ENCODE data around the gene ING5. TPM values are rescaled to one million over a fixed set of nuclear protein-coding genes. Genes with fewer than 3 reads are reported as not detected.
A peak's percentile ranks its signal among the peaks of the same experiment; 100 is the strongest.
"Not testable (repeated sequence)": the region's sequence is repeated elsewhere in the genome, so short reads cannot be mapped to it uniquely, and the experiment has no call there.

The ING5 gene
- total RNA-seq, 1 donor from 2014 or later: 26.4 TPM

- no peak for DNase-seq (ENCODE audit: low read depth in 2 of 2)
These were observed 57.4 kb downstream of the ING5 start for GRCh38 chr2:241759067-241759807.

- DNase-seq (ENCODE audit: low read depth in 2 of 2): not testable (repeated sequence)
These were observed 58.1 kb downstream of the ING5 start for GRCh38 chr2:241759893-241760292.

GRCh38 chr2:241760301-241760771, 58.5 kb downstream of the ING5 start:
- no peak for DNase-seq (ENCODE audit: low read depth in 2 of 2)

- no peak for DNase-seq (ENCODE audit: low read depth in 2 of 2)
These were observed 60.6 kb downstream of the ING5 start for GRCh38 chr2:241762321-241762932.

- no peak for DNase-seq (ENCODE audit: low read depth in 2 of 2)
These were observed 61.1 kb downstream of the ING5 start for GRCh38 chr2:241762933-241763369.

GRCh38 chr2:241763551-241764274, 61.9 kb downstream of the ING5 start:
- DNase-seq (ENCODE audit: low read depth in 2 of 2): no peak

- DNase-seq (ENCODE audit: low read depth in 2 of 2): no peak
These were observed 62.7 kb downstream of the ING5 start for GRCh38 chr2:241764275-241765241.

GRCh38 chr2:241767464-241768250, 65.8 kb downstream of the ING5 start:
- no peak for DNase-seq (ENCODE audit: low read depth in 2 of 2)

GRCh38 chr2:241768251-241768711, 66.4 kb downstream of the ING5 start:
- no peak for DNase-seq (ENCODE audit: low read depth in 2 of 2)

GRCh38 chr2:241768850-241769249, 67.0 kb downstream of the ING5 start:
- DNase-seq (ENCODE audit: low read depth in 2 of 2): no peak

GRCh38 chr2:241769819-241770184, 68.0 kb downstream of the ING5 start:
- DNase-seq (ENCODE audit: low read depth in 2 of 2): no peak

GRCh38 chr2:241770185-241770935, 68.5 kb downstream of the ING5 start:
- DNase-seq (ENCODE audit: low read depth in 2 of 2): no peak

- DNase-seq (ENCODE audit: low read depth in 2 of 2): no peak
These were observed 69.1 kb downstream of the ING5 start for GRCh38 chr2:241770936-241771285.

- peak in 1 of 2 donors; percentile 81 for DNase-seq (ENCODE audit: low read depth in 2 of 2)
These were observed 69.6 kb downstream of the ING5 start for GRCh38 chr2:241771286-241772062.

- DNase-seq (ENCODE audit: low read depth in 2 of 2): no peak
These were observed 70.2 kb downstream of the ING5 start for GRCh38 chr2:241772063-241772499.

- DNase-seq (ENCODE audit: low read depth in 2 of 2): peak in 1 of 2 donors; percentile 66
These were observed 71.9 kb downstream of the ING5 start for GRCh38 chr2:241773511-241774418.

GRCh38 chr2:241774419-241775222, 72.8 kb downstream of the ING5 start:
- DNase-seq (ENCODE audit: low read depth in 2 of 2): peak; percentile 14 to 24

Measured in lung microvascular endothelial cell (primary cell).